ENCODE results near the gene CASK. TPM values are rescaled to one million over a fixed set of nuclear protein-coding genes. Genes with fewer than 3 reads are reported as not detected.
A peak's percentile ranks its signal among the peaks of the same experiment; 100 is the strongest.

Gene CASK
- total and polyA plus RNA-seq, 2 of the 13 experiments (the other 11 are each of a cell fraction or from before 2014, with no cell fraction given), result 14.5 to 16.0 TPM

- TF ChIP-seq STAG1 (CRISPR knock-in tag; IDR thresholded peaks at IDR 0.05) (no peak), ZNF792 (CRISPR knock-in tag; IDR thresholded peaks at IDR 0.05) (no peak), MEIS1 (CRISPR knock-in tag; IDR thresholded peaks at IDR 0.05; ENCODE audit: borderline replicate concordance) (no peak), IRX3 (CRISPR knock-in tag; IDR thresholded peaks at IDR 0.05; ENCODE audit: borderline replicate concordance, low read depth) (no peak), MIER3 (CRISPR knock-in tag; IDR thresholded peaks at IDR 0.05; ENCODE audit: borderline replicate concordance) (no peak), ZFP41 (CRISPR knock-in tag; IDR thresholded peaks at IDR 0.05; ENCODE audit: borderline replicate concordance) (no peak), THAP7 (CRISPR knock-in tag; IDR thresholded peaks at IDR 0.05) (no peak), ZNF264 (CRISPR knock-in tag; IDR thresholded peaks at IDR 0.05) (no peak), DR1 (CRISPR knock-in tag; IDR thresholded peaks at IDR 0.05) (no peak), FOSL2 (CRISPR knock-in tag; IDR thresholded peaks at IDR 0.05) (no peak), TEAD2 (CRISPR knock-in tag; IDR thresholded peaks at IDR 0.05) (no peak), ZNF766 (CRISPR knock-in tag; IDR thresholded peaks at IDR 0.05; ENCODE audit: borderline replicate concordance) (no peak), TCF12 (IDR thresholded peaks at IDR 0.05) (no peak), TCF12 (CRISPR knock-in tag; IDR thresholded peaks at IDR 0.05) (no peak), ZSCAN25 (CRISPR knock-in tag; IDR thresholded peaks at IDR 0.05) (no peak), RFXAP (CRISPR knock-in tag; IDR thresholded peaks at IDR 0.05; ENCODE audit: borderline replicate concordance) (no peak), RNF219 (CRISPR knock-in tag; IDR thresholded peaks at IDR 0.05) (no peak), HMGXB4 (CRISPR knock-in tag; IDR thresholded peaks at IDR 0.05; ENCODE audit: borderline replicate concordance in 1 of 2, low read depth in 1 of 2) (no peak), ZNF605 (CRISPR knock-in tag; IDR thresholded peaks at IDR 0.05) (no peak), HNF1A (IDR thresholded peaks at IDR 0.05; ENCODE audit: low read depth) (no peak), HNF1A (CRISPR knock-in tag; IDR thresholded peaks at IDR 0.05; ENCODE audit: borderline replicate concordance) (no peak), ZNF724P (CRISPR knock-in tag; IDR thresholded peaks at IDR 0.05; ENCODE audit: borderline replicate concordance) (no peak), CREM (IDR thresholded peaks at IDR 0.05) (peak; percentile 38; the same call in 1 of the 2 replicates), CREM (CRISPR knock-in tag; IDR thresholded peaks at IDR 0.05) (no peak)
These were observed 52.6 kb downstream of the CASK start (continued) for GRCh38 chrX:41870719-41871151.

All from HepG2 (cell line).